ENCODE measurements around the gene LGALSL.

- TF ChIP-seq, protein P1, sequence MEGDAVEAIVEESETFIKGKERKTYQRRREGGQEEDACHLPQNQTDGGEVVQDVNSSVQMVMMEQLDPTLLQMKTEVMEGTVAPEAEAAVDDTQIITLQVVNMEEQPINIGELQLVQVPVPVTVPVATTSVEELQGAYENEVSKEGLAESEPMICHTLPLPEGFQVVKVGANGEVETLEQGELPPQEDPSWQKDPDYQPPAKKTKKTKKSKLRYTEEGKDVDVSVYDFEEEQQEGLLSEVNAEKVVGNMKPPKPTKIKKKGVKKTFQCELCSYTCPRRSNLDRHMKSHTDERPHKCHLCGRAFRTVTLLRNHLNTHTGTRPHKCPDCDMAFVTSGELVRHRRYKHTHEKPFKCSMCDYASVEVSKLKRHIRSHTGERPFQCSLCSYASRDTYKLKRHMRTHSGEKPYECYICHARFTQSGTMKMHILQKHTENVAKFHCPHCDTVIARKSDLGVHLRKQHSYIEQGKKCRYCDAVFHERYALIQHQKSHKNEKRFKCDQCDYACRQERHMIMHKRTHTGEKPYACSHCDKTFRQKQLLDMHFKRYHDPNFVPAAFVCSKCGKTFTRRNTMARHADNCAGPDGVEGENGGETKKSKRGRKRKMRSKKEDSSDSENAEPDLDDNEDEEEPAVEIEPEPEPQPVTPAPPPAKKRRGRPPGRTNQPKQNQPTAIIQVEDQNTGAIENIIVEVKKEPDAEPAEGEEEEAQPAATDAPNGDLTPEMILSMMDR (IDR thresholded peaks at IDR 0.05), result no peak
- TF ChIP-seq EZH2 (IDR thresholded peaks at IDR 0.05; ENCODE audit: borderline replicate concordance, insufficient read depth, low read depth, low read length, poor library complexity, severe bottlenecking), result no peak
These were observed 37.5 kb downstream of the LGALSL start for GRCh38 chr2:64491426-64491825.
